Muscle layer of duodenum (tissue), 2 donors: ENCODE measurements around the gene PTP4A1.
A peak's percentile ranks its signal among the peaks of the same experiment; 100 is the strongest.

Source experiments
- H3K27ac ChIP-seq: one replicate; pipeline ENCODE4 v1.7.0; 2013; ENCODE audit warnings: mild to moderate bottlenecking, low read length
- H3K27me3 ChIP-seq: one replicate; pipeline ENCODE4 v1.7.0; 2013; ENCODE audit warnings: low read depth, mild to moderate bottlenecking, control low read depth, low read length
- H3K36me3 ChIP-seq, 2 donors: one replicate each; pipeline ENCODE4 v1.7.0; 2013; ENCODE audit warnings: low read length in 2 of 2, control low read depth in 1 of 2, mild to moderate bottlenecking in 1 of 2; ENCODE audit not compliant: insufficient read depth in 2 of 2, control insufficient read depth in 1 of 2
- H3K4me1 ChIP-seq, 2 donors: one replicate each; pipeline ENCODE4 v1.7.0; 2013; ENCODE audit warnings: low read length in 2 of 2, mild to moderate bottlenecking in 2 of 2, control low read depth in 1 of 2, moderate library complexity in 1 of 2; ENCODE audit not compliant: insufficient read depth in 2 of 2, control insufficient read depth in 1 of 2
- H3K4me3 ChIP-seq, 2 donors: one replicate each; pipeline ENCODE4 v1.7.0; 2013; ENCODE audit warnings: low read length in 2 of 2, low read depth in 1 of 2, mild to moderate bottlenecking in 1 of 2
- H3K9me3 ChIP-seq, 2 donors: one replicate each; pipeline ENCODE4 v1.7.0; 2013; ENCODE audit warnings: low read length in 2 of 2, control low read depth in 1 of 2, mild to moderate bottlenecking in 1 of 2; ENCODE audit not compliant: control insufficient read depth in 1 of 2
- donor health status: healthy.

The PTP4A1 gene

GRCh38 chr6:63558278-63558677 is 14.0 kb upstream of the PTP4A1 start:
- no peaks in the 10 kb centered on the region for H3K4me1 ChIP-seq
- no peak overlapping the region for H3K4me3 ChIP-seq
- H3K36me3 ChIP-seq, result no peaks in the 10 kb centered on the region
- no peak overlapping the region for H3K27ac ChIP-seq
- no peaks in the 10 kb centered on the region for H3K27me3 ChIP-seq
- H3K9me3 ChIP-seq, result no peaks in the 10 kb centered on the region

DNA sequence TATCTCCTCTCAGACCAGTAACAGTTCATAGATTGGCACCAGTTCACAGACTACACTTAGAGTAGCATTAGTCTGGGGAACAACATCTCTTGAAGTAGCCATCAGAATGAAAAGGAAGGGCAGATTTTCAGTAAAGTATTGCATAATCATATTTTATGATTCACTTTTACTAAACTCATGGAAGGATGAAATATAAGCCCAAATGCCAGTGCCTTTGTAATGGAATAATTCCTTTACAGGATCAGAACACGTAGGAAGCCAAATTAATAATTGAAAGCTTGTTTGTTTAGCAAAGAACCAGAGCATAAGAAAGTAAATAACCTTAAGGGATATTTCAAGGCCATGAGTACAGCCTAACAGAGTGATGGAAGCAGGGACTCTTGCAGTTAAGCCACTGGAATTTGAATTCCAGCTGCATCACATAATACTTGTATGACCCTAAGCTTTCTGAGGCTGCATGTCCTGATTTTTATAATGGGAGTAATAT is 11.4 kb upstream of the PTP4A1 start:
- Histone ChIP-seq H3K9me3 (no peaks in the 10 kb centered on the region), H3K27ac (no peak overlapping the region), H3K36me3 (no peaks in the 10 kb centered on the region), H3K27me3 (no peaks in the 10 kb centered on the region), H3K4me1 (no peaks in the 10 kb centered on the region), H3K4me3 (no peak overlapping the region)

DNA sequence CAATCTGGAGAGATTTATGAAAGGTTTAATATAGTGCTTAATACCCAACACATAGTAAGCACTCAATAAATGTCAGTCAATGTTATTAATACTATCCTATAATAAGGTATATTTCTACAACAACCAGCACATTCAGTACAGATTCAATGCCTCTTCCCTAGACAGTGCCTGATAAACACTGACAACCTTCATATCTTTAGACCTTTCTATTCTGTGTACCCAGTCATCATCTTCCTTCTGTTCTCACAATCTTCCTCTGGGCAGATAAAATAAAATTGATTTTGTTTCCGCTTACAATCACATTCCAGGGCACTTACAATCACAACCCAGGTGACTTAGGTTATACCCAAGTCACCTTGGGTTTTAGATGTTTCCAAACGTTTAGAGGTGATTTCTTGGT is 11.0 kb upstream of the PTP4A1 start:
- Histone ChIP-seq H3K27me3 (no peaks in the 10 kb centered on the region), H3K9me3 (no peaks in the 10 kb centered on the region), H3K4me3 (no peak overlapping the region), H3K36me3 (no peaks in the 10 kb centered on the region), H3K27ac (no peak overlapping the region), H3K4me1 (peaks cover 0 to 4% of the 10 kb centered on the region in 2 donors)

DNA sequence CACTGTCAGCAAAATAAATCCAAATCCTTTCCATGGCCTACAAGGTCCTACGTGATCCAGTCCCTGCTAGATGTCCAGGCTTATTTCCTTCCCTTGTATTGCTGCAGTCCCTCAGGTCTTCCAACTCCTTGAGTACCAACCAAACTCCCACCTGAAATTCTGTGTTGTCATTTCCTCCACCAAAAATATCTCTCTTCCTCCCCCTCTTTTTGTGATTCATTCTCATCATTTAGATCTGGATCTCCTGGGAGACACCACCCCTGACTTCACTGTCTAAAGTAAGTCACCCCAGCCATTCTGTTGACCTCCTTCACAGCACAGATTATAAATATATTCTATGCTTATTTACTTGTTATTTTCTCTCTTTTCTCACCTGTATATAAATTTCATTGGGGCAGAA is 9.0 kb upstream of the PTP4A1 start:
- Histone ChIP-seq H3K9me3 (peaks cover 0 to 4% of the 10 kb centered on the region in 2 donors), H3K27me3 (no peaks in the 10 kb centered on the region), H3K4me1 (peaks cover 0 to 4% of the 10 kb centered on the region in 2 donors), H3K36me3 (no peaks in the 10 kb centered on the region), H3K27ac (no peak overlapping the region), H3K4me3 (no peak overlapping the region)

- H3K4me1 ChIP-seq, result peaks cover 0 to 4% of the 10 kb centered on the region in 2 donors
- H3K4me3 ChIP-seq, result no peak overlapping the region
- no peaks in the 10 kb centered on the region for H3K27me3 ChIP-seq
- H3K36me3 ChIP-seq, result no peaks in the 10 kb centered on the region
- peaks cover 0 to 4% of the 10 kb centered on the region in 2 donors for H3K9me3 ChIP-seq
- no peak overlapping the region for H3K27ac ChIP-seq
Measured at GRCh38 chr6:63565058-63565726, 7.1 kb upstream of the PTP4A1 start.

DNA sequence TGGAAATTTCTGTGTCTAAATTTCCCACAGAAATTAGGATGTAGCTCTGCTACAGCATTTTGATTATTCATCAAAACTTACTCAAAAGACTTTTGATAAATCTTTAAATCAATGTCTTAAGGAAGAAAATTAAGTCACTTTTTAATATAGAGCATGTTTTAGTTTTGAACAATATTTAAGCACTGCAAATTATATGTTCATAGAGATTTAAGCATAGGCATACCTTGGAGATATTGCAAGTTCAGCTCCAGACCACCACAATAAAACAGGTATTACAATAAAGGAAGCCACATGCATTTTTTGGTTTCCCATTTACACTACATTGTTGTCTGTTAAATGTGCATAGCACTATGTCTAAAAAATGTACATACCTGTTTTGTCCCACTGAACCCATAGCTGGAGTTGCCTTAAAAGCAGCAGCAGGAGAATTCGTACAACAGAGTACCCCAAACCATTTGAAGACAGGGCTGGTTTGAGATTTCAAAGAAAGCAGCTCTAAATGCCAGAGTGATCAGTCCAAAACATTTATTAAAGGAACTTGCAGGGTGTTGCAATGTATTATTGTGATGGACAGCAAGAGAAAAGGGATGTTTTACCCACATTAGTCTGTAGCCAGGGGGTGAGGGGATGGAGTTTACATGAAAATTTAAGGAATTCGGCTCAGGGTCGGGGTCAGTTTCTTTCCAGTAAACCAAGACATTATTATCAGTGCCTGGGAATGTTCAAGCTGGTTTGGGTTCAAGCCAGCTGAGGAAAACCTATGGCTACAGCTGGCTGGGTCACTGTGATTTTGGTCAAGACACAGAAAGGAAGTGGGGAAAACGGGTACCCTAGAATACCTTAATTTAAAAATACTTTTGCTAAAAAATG is 6.3 kb upstream of the PTP4A1 start:
- Histone ChIP-seq H3K36me3 (no peaks in the 10 kb centered on the region), H3K9me3 (peaks cover 0 to 4% of the 10 kb centered on the region in 2 donors), H3K27ac (no peak overlapping the region), H3K4me3 (no peak overlapping the region), H3K27me3 (no peaks in the 10 kb centered on the region), H3K4me1 (peaks cover 0 to 4% of the 10 kb centered on the region in 2 donors)

DNA sequence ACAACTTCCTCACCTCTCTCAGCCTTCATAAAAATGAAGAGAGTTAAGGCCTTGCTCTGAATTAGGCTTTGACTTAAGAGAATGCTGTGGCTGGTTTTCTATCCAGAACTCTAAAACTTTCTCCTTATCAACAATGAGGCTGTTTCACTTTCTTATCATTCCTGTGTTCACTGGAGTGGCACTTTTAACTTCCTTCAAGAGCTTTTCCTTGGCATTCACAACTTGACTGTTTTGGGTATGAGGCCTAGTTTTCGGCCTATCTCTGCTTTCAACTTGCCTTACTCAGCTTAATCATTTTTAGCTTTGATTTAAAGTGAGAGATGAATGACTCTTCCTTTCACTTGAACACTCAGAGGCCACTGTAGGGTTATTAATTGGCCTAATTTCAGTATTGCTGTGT is 4.3 kb upstream of the PTP4A1 start:
- Histone ChIP-seq H3K9me3 (peaks cover 0 to 4% of the 10 kb centered on the region in 2 donors), H3K4me1 (peaks cover 0 to 4% of the 10 kb centered on the region in 2 donors), H3K27me3 (no peaks in the 10 kb centered on the region), H3K4me3 (no peak overlapping the region), H3K36me3 (peaks cover 0 to 6% of the 10 kb centered on the region in 2 donors), H3K27ac (no peak overlapping the region)

GRCh38 chr6:63571361-63572043 is 778 bp upstream of the PTP4A1 start:
- Histone ChIP-seq H3K9me3 (peaks cover 0 to 4% of the 10 kb centered on the region in 2 donors), H3K27ac (peak overlapping the region; percentile 94), H3K27me3 (no peaks in the 10 kb centered on the region), H3K4me3 (peak overlapping the region; percentile 82 to 90), H3K36me3 (peaks cover 4 to 9% of the 10 kb centered on the region in 2 donors), H3K4me1 (peaks cover 4 to 5% of the 10 kb centered on the region in 2 donors)

GRCh38 chr6:63572747-63573075 is 431 bp downstream of the PTP4A1 start:
- Histone ChIP-seq H3K4me1 (peaks cover 4 to 6% of the 10 kb centered on the region in 2 donors), H3K36me3 (peaks cover 14 to 17% of the 10 kb centered on the region in 2 donors), H3K27ac (peak overlapping the region; percentile 98), H3K9me3 (no peaks in the 10 kb centered on the region), H3K27me3 (no peaks in the 10 kb centered on the region), H3K4me3 (peak overlapping the region; percentile 87 to 90)

DNA sequence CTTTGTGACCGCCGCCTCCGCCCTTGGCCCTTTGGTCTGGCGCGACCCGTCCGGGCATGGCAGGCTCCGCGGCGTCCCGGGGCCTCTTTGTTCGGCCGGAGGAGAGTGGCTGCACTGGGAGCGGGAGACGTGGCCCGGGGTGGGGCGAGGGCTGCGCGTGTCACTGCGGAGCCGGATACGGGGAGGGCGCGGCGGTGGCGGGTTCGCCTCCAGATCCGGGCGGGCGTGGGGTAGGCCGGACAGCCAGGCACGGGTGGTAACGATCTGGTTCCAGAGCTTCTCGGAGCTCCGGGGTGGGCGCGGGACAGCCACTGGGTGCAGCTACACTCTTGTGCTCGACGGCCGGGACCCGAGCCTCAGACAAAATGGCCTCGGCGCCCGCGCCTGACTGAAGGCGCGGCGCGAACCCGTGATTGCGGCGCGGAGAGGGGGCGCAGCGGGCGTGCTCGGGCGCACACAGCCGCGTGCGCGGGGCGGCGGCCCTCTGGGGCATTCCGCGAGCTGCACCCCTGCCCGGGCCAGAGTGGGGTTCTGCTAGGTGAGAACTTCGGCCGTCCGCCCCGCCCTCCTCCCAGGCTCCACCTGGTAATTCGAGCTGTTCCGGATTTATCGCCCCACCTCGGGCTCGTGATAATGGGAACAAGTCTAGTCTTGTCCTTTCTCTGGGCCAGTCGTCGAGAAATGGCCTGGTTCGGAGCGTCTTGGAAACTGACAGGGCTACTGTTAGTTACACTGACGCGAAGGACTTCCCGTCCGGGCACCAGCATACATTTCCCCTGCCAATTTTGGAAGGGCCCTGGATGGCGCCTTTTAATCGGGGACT is 1.0 kb downstream of the PTP4A1 start:
- H3K4me1 ChIP-seq, result peaks cover 4 to 6% of the 10 kb centered on the region in 2 donors
- no peaks in the 10 kb centered on the region for H3K27me3 ChIP-seq
- H3K9me3 ChIP-seq, result no peaks in the 10 kb centered on the region
- H3K4me3 ChIP-seq, result peak overlapping the region; percentile 87 to 90
- H3K36me3 ChIP-seq, result peaks cover 18 to 19% of the 10 kb centered on the region in 2 donors
- H3K27ac ChIP-seq, result peak overlapping the region; percentile 98
